Measurements from ENCODE around the gene CD3D. TPM values are rescaled to one million over a fixed set of nuclear protein-coding genes. Genes with fewer than 3 reads are reported as not detected.

Gene CD3D
- total RNA-seq, 6 experiments from 2014 or later = 0.64 to 0.98 (median 0.89) TPM; not detected in 2

DNA sequence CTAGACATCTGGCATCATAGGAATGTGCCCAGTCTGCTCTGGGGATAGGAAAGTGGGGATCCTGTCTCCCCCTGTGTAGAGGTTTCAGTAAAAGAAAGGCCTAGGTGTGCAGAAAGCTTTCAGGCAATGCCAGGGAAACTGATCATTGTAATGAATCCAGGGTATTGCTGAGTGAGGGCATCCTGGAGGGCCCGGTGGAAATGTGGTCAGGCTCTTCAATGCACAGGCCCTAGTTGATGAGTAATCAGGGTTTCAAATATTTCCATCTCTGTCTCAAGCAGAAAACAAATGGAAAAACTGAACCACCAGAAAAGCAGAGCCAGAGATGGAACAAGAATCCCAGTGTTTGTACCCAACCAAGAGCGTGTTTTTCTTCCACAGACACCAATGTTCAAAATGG, 35.9 kb downstream of the CD3D start:
- H3K4me3 ChIP-seq = no peak overlapping the region
- TF ChIP-seq, protein P1, sequence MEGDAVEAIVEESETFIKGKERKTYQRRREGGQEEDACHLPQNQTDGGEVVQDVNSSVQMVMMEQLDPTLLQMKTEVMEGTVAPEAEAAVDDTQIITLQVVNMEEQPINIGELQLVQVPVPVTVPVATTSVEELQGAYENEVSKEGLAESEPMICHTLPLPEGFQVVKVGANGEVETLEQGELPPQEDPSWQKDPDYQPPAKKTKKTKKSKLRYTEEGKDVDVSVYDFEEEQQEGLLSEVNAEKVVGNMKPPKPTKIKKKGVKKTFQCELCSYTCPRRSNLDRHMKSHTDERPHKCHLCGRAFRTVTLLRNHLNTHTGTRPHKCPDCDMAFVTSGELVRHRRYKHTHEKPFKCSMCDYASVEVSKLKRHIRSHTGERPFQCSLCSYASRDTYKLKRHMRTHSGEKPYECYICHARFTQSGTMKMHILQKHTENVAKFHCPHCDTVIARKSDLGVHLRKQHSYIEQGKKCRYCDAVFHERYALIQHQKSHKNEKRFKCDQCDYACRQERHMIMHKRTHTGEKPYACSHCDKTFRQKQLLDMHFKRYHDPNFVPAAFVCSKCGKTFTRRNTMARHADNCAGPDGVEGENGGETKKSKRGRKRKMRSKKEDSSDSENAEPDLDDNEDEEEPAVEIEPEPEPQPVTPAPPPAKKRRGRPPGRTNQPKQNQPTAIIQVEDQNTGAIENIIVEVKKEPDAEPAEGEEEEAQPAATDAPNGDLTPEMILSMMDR (IDR thresholded peaks at IDR 0.05) = no peak
- no peak for TF ChIP-seq POLR2A (IDR thresholded peaks at IDR 0.05)
- H3K27ac ChIP-seq = no peak overlapping the region
- ATAC-seq = no peak
- no peaks in the 10 kb centered on the region for H3K27me3 ChIP-seq
- no peaks in the 10 kb centered on the region for H3K4me1 ChIP-seq
- 100% methylated on average over 1 of the region's 2 CpGs for WGBS (ENCODE audit: insufficient coverage, low coverage, low lambda C conversion rate, missing lambda C conversion rate)
- no peaks in the 10 kb centered on the region for H3K36me3 ChIP-seq
- DNase-seq = no peak
- no peaks in the 10 kb centered on the region for H3K9me3 ChIP-seq
- intact Hi-C loops (cut with DNase I) = loop anchor here in 1 of 2 donors (10.0 kb wide), 1 partner anchor 48 kb away; the partner anchor contains the start of gene UBE4A

DNA sequence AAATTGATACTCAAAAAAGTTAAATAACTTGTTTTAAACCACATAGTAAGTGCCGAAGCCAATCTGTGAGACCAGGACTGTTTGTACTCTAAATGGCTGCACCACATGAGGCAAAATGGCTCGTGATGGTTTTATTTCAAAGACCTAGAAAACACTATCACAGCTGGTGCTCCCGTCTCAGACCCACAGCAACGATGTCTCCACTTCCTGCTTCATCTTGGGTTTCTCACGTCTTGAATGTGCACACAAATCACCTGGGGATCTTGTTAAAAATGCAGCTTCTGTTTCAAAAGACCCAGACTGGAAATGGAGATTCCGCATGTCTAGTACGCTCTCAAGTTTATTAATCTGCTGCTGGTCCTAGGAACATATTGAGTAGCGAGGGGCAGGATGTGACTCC, 36.8 kb downstream of the CD3D start:
- intact Hi-C loops (cut with DNase I) = loop anchor here in 1 of 2 donors (10.0 kb wide), 1 partner anchor 49 kb away; the partner anchor contains the start of gene UBE4A
- 77% methylated on average over 8 of the region's 8 CpGs for WGBS (ENCODE audit: insufficient coverage, low coverage, low lambda C conversion rate, missing lambda C conversion rate)
- no peaks in the 10 kb centered on the region for H3K27me3 ChIP-seq
- no peak overlapping the region for H3K27ac ChIP-seq
- no peaks in the 10 kb centered on the region for H3K36me3 ChIP-seq
- no peaks in the 10 kb centered on the region for H3K9me3 ChIP-seq
- H3K4me3 ChIP-seq = no peak overlapping the region
- DNase-seq = no peak
- no peaks in the 10 kb centered on the region for H3K4me1 ChIP-seq
- ATAC-seq = no peak
- no peak for TF ChIP-seq POLR2A (IDR thresholded peaks at IDR 0.05)
- TF ChIP-seq, protein P1 (IDR thresholded peaks at IDR 0.05) = no peak

DNA sequence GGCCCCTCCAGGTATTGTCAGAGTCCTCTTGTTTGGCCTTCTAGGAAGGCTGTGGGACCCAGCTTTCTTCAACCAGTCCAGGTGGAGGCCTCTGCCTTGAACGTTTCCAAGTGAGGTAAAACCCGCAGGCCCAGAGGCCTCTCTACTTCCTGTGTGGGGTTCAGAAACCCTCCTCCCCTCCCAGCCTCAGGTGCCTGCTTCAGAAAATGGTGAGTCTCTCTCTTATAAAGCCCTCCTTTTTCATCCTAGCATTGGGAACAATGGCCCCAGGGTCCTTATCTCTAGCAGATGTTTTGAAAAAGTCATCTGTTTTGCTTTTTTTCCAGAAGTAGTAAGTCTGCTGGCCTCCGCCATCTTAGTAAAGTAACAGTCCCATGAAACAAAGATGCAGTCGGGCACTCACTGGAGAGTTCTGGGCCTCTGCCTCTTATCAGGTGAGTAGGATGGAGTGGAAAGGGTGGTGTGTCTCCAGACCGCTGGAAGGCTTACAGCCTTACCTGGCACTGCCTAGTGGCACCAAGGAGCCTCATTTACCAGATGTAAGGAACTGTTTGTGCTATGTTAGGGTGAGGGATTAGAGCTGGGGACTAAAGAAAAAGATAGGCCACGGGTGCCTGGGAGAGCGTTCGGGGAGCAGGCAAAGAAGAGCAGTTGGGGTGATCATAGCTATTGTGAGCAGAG, 37.8 kb downstream of the CD3D start, which contains the start of gene CD3E:
TSS of gene CD3E (plus strand) at position 163 of the 681 bp plus-strand sequence. CDS start at position 386, 223 bp downstream.
- H3K4me3 ChIP-seq = no peak within 1 kb of the TSS
- no peaks in the 10 kb centered on the region for H3K27me3 ChIP-seq
- no peak for ATAC-seq
- no peak for DNase-seq
- no peak within 1 kb of the TSS for H3K27ac ChIP-seq
- H3K9me3 ChIP-seq = no peaks in the 10 kb centered on the region
- H3K4me1 ChIP-seq = no peaks in the 10 kb centered on the region
- H3K36me3 ChIP-seq = no peaks in the 10 kb centered on the region
- intact Hi-C loops (cut with DNase I) = loop anchor here in 1 of 2 donors (10.0 kb wide), 1 partner anchor 50 kb away; the partner anchor contains the start of gene UBE4A
- TF ChIP-seq, protein P1 (IDR thresholded peaks at IDR 0.05) = no peak
- no peak for TF ChIP-seq POLR2A (IDR thresholded peaks at IDR 0.05)
- WGBS (ENCODE audit: insufficient coverage, low coverage, low lambda C conversion rate, missing lambda C conversion rate) = 80% methylated on average over 4 of the region's 8 CpGs

DNA sequence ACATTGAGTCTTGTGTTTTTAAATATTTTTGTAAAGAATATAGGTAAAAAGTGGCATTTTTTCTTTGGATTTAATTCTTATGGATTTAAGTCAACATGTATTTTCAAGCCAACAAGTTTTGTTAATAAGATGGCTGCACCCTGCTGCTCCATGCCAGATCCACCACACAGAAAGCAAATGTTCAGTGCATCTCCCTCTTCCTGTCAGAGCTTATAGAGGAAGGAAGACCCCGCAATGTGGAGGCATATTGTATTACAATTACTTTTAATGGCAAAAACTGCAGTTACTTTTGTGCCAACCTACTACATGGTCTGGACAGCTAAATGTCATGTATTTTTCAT, 38.3 kb downstream of the CD3D start:
- intact Hi-C loops (cut with DNase I) = loop anchor here in 1 of 2 donors (10.0 kb wide), 1 partner anchor 51 kb away; the partner anchor contains the start of gene UBE4A

More for the DNA sequence above, 38.3 kb downstream of the CD3D start:
- Histone ChIP-seq H3K27ac (no peak overlapping the region), H3K4me3 (no peak overlapping the region), H3K36me3 (no peaks in the 10 kb centered on the region), H3K27me3 (no peaks in the 10 kb centered on the region), H3K9me3 (no peaks in the 10 kb centered on the region), H3K4me1 (no peaks in the 10 kb centered on the region)
- 40% methylated on average over 1 of the region's 1 CpG for WGBS (ENCODE audit: insufficient coverage, low coverage, low lambda C conversion rate, missing lambda C conversion rate)
- DNase-seq = no peak
- no peak for ATAC-seq
- TF ChIP-seq, protein P1 (IDR thresholded peaks at IDR 0.05) = no peak
- TF ChIP-seq POLR2A (IDR thresholded peaks at IDR 0.05) = no peak
